HG02642 (cell line): Measurements from ENCODE around the gene ATG9A.
"Not testable (repeated sequence)": the region's sequence is repeated elsewhere in the genome, so short reads cannot be mapped to it uniquely, and the experiment has no call there.

Source experiments
- ATAC-seq: cut with Tn5 transposase; IDR thresholded peaks from one replicate; pipeline ENCODE4 v1.9.1; 2021; ENCODE audit warnings: mild to moderate bottlenecking; ENCODE audit not compliant: unreplicated experiment, poor library complexity

The ATG9A gene

GRCh38 chr2:219209236-219210195, 19.9 kb downstream of the ATG9A start:
- no peak for ATAC-seq

GRCh38 chr2:219207884-219208740, 21.3 kb downstream of the ATG9A start:
- ATAC-seq, result no peak

DNA sequence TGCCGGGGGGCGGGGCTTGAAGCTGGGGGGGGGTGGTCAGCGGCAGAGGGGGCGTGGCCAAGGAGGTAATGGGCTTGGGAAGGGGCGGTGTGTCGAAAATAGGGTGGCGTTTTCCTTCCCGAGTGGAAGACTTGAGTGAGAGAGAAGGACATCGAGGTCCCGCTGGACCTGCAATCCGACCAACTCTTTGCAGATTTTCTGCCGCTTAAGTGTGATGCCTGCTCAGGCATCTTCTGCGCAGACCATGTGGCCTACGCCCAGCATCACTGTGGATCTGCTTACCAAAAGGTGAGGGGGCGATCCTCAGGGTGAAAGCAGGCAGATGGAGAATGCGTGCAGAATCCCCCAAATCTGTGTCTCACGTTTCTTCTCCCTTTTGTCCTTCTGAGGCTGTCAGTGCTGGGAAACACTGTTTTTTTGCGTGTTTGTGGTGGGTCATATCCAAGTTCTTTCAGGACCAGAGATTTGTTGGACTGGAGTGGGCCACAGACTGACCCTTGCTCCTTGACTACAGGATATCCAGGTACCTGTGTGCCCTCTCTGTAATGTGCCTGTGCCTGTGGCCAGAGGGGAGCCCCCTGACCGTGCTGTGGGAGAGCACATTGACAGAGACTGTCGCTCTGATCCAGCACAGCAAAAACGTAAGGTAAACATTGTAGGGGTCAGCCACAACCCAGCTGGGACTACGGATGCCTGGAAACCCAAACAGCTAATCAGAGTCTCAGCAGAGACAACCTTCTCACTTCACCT, 22.1 kb downstream of the ATG9A start:
- ATAC-seq, result no peak

DNA sequence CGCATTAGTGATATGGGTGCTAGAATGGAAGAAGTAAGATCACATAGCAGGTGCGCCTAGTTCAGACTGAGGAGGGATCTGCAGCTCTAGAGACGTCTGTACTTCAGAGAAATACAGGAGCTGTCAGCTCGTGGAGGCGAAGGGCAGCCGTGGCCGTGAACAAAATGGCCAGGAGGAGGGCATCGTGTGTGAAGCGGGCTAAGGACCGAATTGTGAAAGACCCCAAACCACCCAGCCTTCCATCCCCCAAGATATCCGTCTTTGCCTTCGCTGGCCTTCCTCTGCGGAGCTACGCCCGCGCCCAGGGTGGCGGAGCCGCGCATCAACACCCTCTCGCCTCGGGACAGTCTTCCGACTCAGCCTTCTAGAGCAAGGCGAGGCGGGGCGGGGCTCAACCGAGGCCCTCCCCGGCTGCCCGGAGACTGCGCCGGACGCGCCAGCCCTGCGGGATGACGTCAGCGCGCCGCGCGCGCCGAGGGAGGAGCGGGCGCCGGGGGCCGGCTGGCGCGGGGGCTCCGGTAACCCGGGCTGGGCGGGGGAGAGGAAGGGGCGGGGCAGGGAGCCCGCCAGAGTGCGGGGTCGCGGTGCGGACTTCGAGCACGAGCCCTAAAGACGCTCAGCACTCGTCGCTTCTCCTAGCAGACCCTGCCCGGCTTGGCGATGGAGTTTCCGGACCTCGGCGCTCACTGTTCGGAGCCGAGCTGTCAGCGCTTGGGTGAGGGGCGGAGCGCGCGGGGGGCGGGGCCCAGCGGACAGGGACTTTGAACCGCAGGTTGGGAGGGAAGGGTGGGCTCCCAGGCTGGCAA, 22.9 kb downstream of the ATG9A start, which contains the start of gene ZFAND2B:
ZFAND2B (plus strand) TSS at position 455 of the 806 bp plus-strand sequence; CDS start at position 661, 206 bp downstream.
- ATAC-seq, result peak; percentile 97

- no peak for ATAC-seq
Observed at GRCh38 chr2:219205981-219206327, 23.5 kb downstream of the ATG9A start.

- ATAC-seq, result no peak
Observed at GRCh38 chr2:219205165-219205538, 24.3 kb downstream of the ATG9A start.

DNA sequence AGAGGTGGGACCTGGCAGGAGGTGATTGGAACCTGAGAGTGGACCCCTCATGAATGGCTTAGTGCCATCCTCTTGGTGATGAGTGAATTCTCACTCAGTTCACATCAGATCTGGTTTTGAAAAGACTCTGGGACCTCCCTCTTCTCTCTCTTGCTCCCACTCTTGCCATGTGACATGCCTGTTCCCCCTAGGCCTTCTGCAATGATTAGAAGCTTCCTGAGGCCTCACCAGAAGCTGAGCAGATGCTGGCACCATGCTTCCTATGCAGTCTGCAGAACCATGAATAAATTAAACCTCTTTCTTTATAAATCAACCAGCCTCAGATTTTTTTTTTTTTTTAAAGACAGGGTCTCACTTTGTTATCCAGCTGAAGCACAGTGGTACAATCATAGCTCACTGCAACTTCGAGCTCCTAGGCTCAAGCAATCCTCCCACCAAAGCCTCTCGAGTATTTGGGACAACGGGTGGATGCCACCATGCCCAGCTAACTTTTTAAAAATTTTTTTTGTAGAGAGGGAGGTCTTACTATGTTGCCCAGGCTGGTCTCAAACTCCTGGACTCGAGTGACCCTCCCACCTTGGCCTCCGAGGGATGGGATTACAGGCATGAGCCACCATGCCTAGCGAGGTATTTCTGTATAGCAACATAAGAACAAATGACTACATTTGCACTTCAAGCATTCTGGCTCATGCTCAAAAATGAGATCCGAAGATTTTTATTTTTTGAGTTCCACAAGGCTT, 24.8 kb downstream of the ATG9A start:
- no peak for ATAC-seq

- ATAC-seq, result not testable (repeated sequence)
Observed at GRCh38 chr2:219201331-219201730, 28.1 kb downstream of the ATG9A start.

- ATAC-seq, result not testable (repeated sequence)
Observed at GRCh38 chr2:219200502-219201326, 28.7 kb downstream of the ATG9A start.

DNA sequence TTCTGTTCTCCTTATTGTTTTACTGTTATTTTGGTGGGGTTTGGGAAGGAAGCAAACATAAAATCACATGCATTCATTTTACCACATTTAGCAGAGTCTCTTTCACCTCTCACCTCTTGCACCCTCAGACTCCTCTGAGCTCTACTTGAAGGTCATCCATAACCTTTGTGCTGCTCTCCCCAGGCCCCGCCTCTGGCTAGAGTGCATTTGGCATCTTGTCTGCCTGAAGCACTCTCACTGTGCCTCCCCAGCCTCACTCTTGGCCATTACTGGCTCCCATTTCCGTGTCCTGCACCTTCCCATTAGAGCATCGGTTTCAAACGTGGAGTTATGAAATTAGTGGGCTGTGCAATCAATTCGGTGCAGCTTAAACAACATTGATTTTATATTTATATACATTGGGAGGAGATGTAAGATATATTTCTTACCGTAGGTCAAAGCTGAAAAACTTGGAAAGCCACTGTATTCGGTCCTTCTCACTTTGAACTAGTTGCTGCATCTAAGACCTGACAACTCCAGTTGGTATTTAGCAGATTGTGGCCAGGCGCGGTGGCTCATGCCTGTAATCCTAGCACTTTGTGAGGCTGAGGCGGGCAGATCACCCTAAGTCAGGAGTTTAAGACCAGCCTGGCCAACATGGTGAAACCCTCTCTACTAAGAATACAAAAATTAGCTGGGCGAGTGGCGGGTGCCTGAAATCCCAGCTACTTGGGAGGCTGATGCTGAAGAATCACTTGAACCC, 29.8 kb downstream of the ATG9A start:
- no peak for ATAC-seq

DNA sequence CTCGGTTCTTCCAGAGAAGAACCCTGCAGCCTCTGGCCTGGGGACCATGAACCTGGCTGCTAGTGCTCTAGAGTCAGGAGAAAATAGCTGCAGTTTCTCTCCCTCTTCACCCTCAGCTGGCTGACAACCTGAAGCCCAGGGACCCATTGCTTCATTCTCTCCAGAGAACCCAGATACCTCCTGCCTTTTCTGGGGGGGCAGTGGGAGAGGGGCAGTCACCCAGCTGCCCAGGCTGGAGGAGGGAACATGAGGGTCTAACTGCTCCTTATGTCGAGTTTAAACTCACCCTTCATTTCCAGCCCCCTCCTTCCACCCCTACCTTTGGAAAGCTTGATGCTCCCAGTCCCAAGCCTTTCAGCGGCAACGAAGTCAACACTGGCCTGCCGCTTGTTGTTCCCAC, 30.5 kb downstream of the ATG9A start:
- ATAC-seq, result no peak

DNA sequence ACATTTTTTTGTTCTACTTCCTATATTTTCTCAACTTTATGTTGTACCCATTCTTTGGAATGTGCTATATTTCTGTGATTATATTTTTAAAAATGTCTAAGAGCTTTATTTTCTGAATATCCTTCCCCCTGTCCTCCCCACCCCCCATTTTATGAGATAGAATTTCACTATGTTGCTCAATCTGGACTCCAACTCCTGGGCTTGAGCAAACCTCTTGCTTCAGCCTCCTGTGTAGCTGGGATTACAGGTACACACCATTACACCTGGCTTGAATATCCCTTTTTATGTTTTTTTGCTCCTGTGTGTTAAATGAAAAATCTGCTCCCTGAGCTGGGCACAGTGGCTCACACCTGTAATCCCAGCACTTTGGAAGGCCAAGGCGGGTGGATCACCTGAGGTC, 32.0 kb downstream of the ATG9A start:
- no peak for ATAC-seq

- no peak for ATAC-seq
Observed at GRCh38 chr2:219186754-219187456, 42.5 kb downstream of the ATG9A start.

DNA sequence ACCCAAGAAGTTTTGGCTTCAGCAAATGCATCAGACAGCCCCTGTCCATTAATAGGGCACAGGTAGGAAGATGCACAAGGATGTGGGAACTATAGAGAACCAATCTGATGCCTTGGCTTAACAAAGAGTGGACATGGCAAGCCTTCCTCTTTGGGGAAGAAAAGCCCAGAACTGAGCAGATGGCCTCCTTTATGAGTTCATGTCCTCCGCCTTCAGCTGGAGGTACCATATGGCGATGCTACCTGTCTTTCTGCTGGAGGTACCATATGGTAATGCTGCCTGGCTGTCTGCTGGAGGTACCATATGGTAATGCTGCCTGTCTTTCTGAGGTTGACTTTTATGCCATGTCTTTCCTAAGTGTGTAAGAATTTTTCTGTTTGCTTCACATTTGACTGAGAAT, 45.3 kb downstream of the ATG9A start:
- ATAC-seq, result no peak

DNA sequence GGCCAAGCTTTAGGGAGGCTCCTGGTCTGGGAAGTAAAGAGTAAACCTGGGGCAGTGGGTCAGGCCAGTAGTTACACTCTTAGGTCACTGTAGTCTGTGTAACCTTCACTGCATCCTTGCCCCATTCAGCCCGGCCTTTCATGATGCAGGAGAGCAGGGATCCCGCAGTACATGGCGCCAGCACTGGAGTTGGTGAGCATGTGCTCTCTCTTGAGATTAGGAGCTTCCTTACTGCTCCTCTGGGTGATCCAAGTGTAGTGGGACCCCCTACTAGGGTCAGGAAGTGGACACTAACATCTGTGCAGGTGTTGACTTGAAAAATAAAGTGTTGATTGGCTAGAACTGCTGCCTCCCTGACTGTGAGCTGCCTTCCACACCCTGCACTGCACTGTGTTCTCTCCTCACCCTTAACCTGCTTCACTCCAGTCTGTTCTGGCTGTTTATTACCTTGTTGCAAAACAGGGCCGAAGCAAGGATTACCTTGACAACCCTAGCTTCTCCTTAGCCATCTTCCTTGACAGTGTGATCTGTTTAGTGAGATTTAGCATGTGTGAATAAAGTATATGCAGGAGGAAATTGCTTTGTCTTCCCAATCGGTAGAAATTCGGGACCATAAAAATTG, 46.2 kb downstream of the ATG9A start:
- no peak for ATAC-seq

DNA sequence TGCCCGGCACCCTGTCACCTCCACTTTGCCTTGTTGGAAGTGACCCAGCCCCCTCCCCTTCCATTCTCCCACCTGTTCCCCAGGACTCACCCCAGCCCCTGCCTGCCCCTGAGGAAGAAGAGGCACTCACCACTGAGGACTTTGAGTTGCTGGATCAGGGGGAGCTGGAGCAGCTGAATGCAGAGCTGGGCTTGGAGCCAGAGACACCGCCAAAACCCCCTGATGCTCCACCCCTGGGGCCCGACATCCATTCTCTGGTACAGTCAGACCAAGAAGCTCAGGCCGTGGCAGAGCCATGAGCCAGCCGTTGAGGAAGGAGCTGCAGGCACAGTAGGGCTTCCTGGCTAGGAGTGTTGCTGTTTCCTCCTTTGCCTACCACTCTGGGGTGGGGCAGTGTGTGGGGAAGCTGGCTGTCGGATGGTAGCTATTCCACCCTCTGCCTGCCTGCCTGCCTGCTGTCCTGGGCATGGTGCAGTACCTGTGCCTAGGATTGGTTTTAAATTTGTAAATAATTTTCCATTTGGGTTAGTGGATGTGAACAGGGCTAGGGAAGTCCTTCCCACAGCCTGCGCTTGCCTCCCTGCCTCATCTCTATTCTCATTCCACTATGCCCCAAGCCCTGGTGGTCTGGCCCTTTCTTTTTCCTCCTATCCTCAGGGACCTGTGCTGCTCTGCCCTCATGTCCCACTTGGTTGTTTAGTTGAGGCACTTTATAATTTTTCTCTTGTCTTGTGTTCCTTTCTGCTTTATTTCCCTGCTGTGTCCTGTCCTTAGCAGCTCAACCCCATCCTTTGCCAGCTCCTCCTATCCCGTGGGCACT, 46.9 kb downstream of the ATG9A start:
- ATAC-seq, result no peak
